GM15510 (cell line): ENCODE results near the gene TRPM5.

ENCODE experiments used
- POLR2A ChIP-seq: IDR thresholded peaks from 3 replicates; pipeline ENCODE4 v1.6.1; 2011; ENCODE audit warnings: borderline replicate concordance; ENCODE audit not compliant: insufficient read length; ENCODE audit errors: extremely low read depth

The TRPM5 gene

DNA sequence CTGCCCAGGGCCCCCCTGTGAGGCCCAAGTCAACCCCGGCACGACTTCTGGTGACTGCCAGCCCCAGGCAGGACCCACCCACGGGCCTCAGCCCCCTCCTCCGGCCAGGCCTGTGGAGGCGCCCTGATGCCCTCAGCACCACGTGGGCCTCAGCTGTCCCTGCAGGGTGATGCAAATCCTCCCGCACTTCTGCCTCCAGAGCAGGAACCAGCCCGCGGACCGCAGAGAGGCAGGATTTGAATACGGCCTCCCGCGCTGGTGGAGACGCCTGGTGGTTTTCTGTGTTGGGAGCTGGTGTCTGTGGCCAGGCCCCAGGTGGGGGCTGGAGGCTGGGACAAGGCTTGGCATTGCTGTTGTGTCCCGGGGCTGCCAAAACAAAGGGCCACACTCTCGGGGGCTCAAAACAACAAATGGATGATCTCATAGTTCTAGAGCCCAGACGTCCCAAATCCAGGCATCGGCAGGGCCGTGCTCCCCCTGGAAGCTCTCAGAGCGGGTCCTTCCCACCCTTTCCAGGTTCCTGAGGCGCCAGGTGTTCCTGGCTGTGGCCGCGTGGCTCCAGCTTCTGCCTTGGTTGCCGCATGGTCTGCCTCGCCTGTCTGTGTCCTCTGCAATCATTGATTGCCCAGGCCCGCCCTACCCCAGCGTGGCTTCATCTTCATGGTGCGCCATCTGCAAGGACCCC lies 19.4 kb downstream of the TRPM5 start:
- TF ChIP-seq POLR2A = no peak

DNA sequence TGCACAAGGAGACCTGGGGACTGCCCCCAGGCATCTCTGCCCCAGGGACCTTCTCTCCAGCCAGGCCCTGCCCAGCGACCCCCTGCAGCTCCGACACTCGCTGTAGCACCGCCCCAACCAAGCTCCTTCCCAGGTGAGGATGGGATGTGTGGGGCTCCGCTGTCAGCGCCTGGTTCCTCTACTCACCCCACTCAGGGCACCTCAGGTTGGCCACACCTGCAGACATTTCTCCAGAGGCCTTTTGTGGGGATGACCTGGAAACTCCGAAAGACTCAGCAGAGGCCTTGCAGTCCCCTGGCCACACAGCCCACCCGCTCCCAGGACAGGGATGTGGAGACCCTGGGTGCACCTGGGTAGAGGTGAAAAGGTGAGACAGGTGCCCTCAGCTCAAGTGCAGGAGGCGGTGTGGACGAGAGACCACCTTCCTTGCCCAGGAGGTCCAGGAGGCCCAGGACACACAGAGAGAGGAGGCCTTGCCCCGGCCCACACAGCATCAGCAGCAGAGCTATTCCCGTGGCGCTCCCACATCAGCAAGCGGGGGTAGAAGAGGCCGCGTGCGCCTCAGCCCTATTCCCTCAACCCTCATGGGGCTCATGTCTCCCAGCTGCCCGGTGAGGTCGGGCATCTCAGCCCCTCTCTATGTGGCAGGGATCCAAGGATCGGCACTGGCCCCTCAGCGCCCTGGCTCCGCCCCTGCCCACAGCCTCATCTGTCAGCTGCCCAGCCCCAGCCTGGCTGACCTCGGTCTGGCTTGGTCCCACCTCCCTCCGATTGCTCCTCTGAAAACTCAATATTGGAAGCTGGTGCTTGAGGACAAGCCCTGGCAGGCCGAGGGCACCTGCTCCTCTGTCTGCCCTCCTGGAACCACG lies 20.9 kb downstream of the TRPM5 start:
- TF ChIP-seq POLR2A = no peak

DNA sequence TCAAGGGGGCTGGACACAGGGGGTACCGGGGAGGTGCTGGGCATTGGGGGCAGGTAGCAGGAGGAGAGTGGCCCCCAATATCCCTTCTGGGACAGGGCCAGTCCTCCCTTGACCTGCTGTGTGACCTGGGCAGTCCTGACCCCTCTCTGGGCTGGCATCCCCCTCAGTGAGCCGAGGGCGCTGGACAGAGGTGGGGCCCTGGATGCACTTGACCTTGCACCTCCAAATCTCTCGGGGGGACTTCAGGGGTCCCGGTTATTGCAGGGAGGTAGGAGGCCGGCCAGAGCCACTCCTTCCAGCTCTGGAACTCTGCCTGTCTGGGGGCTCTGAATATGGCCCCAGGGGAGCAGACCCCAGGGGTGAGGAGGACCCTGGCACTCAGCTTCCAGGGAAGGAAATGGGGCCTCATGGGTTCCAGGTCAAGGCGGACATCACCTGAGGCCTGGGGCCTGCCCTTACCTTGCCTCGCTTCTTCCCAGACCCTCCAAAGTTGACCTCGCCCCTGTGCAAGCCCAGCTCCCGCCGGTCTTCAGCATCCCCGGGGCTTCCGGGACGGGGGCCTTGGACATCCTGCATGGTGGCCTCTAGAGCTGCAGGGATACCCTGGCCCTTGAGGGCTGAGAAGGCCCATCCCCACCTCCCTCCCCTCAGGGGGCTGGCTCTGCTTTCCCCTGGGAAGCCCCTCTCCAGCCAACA lies 21.7 kb downstream of the TRPM5 start:
- TF ChIP-seq POLR2A = no peak

DNA sequence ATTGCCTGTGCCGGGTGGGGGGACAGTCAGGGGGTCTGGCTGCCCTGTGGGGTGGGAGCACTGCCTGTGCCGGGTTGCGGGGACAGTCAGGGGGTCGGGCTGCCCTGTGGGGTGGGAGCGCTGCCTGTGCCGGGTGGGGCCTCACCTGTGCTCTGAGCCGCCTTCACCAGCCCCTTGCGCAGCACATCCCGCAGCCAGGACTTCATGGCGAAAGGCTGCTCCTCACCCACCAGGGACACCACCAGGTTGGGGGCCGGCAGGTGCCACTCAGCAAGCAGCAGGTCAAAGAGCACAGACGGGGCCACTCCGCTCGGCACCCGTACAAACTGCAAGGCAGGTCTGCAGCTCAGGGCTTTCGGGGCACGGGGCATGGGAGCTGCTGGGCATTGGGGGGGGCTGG lies 22.3 kb downstream of the TRPM5 start:
- TF ChIP-seq POLR2A = no peak

DNA sequence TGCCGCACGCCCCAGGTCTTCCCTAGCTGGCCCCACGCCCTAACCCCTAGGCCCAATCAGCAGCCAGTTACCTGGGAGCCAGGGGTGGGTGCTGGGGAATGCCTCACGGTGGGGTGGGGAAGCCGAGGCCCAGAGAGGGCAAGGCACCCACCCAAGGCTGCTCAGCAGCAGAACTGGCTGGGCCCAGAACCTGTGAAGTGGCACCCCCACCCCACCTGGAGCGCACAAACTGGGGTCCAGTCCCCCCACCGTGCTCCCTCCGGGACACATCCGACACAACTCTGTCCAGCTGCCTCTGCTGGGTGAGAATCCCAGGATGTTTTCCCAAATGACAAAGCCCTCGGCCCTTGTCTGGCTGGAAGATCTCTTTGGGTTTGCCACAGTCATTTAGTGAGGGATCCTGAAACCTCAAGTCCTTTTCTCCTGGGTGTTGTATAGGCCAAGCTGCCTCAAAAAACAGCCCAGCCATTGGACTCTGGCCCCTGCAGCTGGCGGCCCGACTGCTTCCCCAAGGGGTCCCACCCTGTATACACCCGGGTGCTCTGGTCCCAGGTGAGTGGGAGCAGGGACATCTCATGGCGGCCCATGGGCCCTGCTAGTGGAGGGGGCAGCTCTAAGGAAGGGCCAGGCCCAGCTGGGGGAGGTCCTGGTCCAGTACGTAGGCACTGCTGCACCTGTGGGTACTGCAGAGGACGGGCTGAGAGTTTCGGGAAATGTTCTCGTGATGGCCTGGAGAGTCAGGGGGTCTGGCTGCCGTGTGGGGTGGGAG lies 22.9 kb downstream of the TRPM5 start:
- no peak for TF ChIP-seq POLR2A

DNA sequence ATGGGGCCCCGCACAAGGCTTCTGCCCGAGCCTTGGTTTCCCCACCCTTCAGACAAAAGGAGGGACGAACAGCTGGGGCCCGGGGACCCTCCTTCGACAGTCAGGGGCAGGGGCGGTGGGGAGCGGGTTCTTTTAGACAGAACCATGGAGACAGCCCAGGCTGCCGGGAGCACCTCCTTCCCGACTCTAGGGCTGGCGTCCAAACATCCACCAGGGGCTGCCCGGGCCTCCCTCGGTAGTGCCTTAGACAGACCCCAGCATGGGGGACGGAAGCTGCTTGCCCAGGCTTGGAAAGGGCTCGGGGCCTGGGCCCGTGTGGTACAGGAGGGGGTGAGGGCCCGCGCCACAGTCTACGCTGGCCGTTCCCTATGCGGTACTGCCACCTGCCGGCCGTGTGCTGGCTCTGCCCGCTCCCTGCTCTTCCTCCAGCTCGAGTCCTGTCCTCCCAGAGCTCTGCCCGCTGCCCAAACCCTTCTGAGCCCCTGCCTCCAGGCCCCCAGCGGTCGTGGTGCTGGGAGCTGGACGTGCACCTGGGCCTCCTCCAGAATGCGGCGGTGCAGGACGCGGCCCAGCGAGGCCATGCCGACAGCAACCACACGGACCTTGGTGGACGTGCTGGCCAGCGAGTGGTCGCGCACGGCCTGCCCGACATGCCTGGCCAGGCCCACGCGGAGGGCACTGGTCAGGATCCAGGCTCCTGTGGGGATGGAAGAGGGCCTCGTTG lies 23.6 kb downstream of the TRPM5 start:
- TF ChIP-seq POLR2A = no peak

DNA sequence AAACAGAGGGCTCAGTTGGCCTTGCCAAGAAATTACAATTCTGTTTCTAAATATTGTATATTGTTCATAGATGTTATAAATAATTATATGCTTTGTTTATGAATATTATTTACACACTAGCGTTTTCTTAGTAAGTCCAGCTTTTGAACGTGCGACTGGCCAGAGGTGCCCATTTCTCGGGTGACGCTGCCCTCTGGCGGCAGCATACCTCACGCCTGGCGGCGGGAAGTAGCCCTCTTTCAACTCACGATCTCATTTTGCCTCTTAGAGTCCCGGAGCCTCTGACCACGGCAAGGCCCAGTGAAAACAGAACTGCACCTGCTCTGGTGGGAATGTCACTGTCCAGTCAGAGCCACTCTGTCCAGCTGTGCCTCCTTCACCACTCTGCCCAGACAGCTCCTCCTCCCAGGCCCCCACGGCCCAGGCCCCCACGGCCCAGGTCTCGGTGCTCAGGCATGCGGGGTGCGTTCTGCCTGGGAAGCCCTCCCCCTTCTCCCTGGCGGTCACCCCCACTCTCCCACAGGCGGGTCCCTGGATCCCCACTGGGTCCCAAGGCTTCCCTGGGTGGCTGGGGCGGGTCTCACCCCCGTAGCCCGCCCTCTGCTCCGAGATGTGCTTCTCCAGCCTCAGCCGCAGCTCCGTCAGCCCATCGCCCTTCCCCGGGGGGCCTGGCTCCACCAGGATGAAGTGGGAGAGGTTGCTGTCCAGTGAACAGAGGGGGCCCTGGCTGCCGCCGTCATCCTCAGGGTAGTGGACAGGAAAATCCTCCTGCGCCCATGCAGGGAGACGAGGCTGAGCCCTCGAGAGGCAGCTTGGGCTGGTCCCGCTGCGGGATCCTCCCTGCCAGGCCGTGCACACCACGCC lies 24.4 kb downstream of the TRPM5 start:
- TF ChIP-seq POLR2A = no peak

DNA sequence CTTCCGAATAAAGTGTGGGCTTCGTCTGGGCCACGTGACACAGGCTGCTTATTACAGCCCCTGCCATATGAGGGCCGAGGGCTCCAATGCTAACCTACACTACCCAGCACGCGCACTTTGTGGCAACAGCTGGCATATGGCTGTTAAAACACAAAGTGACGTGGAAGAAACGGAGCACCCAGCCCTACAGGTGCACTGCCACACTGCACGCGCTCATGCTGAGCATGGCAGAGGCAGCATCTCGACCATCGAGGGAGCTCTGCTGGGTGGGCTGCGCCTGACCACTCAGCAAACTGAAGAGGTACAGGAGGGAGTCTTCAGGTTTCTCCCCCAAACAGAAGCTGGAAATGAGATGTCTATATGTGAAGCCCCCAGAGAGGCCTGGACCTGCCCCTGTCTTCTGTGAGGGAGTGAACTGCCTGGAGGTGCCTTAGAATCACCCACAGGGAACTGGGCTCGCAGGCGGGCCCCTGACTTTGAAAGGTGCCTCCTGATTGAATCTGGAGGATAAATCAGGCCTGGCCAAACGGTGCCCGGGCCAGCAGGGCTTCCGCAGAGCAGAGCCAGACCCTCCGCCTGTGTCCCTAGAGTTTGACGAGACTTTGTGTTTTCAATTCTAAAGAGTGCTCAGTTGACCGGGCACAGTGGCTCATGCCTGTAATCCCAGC lies 25.5 kb downstream of the TRPM5 start:
- no peak for TF ChIP-seq POLR2A

DNA sequence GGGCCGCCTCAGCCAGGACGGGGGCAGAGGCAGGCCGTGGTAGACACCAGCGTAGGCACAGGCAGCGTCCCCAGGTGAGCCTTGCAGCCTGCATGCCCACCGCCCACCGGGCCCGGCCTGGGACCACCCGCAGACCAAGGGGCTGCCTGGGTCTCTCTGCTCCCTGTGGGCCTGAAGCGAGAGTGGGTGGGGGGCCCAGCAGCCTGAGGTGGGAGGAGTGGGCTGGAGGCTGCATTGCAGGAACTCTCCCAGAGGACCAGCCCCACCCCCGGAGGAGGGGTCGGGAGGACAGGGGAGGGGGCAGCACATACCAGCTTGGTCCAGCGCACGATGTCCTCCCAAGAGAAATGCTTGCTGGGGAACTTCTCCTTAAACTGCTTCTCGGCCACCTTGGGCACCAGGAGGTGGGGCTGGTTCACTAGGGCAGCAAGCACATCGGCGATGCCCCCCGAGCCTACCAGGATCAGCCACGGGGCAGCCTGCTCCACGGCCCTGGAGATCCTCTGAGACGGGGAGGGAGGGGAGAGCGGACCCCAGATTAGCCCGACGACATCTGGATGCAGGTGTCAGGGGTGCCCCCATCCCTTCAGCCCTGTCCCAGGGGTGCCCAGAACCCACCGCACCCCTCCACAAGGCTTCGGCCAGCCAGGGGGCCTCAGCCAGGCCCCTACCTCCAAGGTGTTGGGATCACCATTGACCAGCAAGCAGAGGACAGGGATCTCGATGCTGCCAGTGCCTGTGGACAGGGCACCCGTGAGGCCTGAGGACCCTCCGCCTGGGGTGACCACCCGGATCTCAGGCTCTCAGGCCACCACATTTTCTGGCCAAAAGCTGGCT lies 26.2 kb downstream of the TRPM5 start:
- no peak for TF ChIP-seq POLR2A

DNA sequence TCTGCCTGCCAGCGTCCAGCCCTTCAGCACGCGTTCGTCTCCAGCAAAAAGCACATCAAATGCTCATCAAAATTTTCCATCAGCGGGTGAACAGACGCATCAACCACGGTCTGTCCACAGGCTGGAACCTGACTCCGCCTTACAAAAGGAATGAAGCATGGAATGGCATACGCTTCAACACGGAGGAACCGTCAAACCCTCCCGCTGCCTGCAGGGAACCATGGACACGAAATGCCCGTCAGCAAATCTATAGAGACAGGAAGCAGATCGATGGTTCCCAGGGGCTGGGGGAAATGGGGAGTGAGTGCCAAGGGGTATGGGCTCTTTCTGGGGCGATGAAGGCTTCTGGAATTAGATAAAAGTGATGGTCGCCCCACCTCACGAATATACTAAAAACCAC lies 27.5 kb downstream of the TRPM5 start:
- no peak for TF ChIP-seq POLR2A

DNA sequence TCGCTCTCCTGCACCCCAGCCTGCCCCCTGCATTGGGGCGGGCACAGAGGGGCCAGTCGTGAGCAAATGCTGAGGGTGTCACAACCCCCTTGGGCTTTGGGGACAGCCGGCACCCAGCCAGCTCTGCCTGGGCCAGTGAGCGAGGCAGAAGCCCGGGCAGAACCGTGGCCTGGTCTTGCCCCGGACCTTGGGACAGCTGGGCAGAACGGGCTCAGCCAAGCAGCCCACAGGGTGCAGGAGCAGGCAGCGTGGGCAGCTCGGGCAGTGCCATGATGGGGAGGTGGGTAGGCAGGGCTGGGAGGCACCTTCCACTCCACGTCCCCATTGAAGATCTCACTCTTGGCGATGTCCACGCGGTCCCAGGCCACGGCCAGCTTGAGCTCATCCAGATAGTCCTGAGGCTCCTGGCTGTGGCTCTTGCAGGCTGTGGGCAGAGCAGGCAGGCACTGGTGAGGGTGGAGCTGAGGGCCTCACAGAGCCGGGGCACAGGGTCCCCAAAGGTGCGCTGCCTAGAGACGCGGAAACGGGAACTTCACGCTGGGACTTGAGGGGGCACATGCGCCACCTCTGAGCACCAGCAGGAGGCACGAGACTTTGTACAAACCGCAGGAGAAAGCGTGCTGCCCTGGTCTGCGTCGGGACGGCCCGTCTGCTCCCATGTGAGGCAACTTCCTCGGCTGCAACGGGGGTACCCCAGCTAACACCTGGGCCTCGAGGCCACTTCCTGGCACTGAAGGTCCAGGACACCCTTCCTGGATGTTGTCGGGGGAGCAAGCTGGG lies 28.5 kb downstream of the TRPM5 start:
- no peak for TF ChIP-seq POLR2A
